K562 (cell line): ENCODE results near the gene PPIF. TPM values are rescaled to one million over a fixed set of nuclear protein-coding genes. Genes with fewer than 3 reads are reported as not detected.

Experiments used
- ARNT ChIP-seq, 2 experiments: fragments of 450-650 bp; IDR thresholded peaks; 2 replicates each; pipeline ENCODE4 v1.6.1; 2016; ENCODE audit warnings: mild to moderate bottlenecking in 1 of 2
- CBX8 ChIP-seq: fragments of 200-600 bp; sonication (generic); IDR thresholded peaks from 2 replicates; pipeline ENCODE4 v1.6.1; 2012; ENCODE audit warnings: borderline replicate concordance, mixed run types, low read depth, mild to moderate bottlenecking, moderate library complexity, mixed read lengths, low read length, control low read depth, inconsistent platforms; ENCODE audit not compliant: poor library complexity, severe bottlenecking; ENCODE audit errors: extremely low read depth
- DACH1 ChIP-seq: fragments of 450-650 bp; IDR thresholded peaks from 2 replicates; pipeline ENCODE4 v1.6.1; 2018; ENCODE audit not compliant: partially characterized antibody
- FOSL1 ChIP-seq: fragments of 200-800 bp; sonication (Bioruptor generic); conservative IDR thresholded peaks from 2 replicates; pipeline ENCODE4 v1.6.1; 2016; ENCODE audit warnings: missing genetic modification characterization, missing compliant biosample characterization
- JUN ChIP-seq, 2 experiments: sonication (generic) in 1 of 2; formaldehyde crosslinking in 1 of 2; IDR thresholded peaks; 2 replicates each; pipeline versions ENCODE4 v1.6.1 to v1.8.0; 2012 to 2022; ENCODE audit warnings: borderline replicate concordance in 2 of 2, mild to moderate bottlenecking in 2 of 2, improper control_type of control experiment in 1 of 2, low read depth in 1 of 2, low read length in 1 of 2, missing genetic modification reagents in 1 of 2
- MEF2A ChIP-seq: IDR thresholded peaks from 2 replicates; pipeline ENCODE4 v1.6.1; 2011; ENCODE audit warnings: low read depth, mild to moderate bottlenecking, low read length, moderate library complexity; ENCODE audit not compliant: control insufficient read depth
- MEF2D ChIP-seq: conservative IDR thresholded peaks from 2 replicates; pipeline ENCODE4 v1.6.1; 2016; ENCODE audit warnings: low read depth, missing genetic modification characterization, missing compliant biosample characterization
- NFATC3 ChIP-seq: fragments of 450-650 bp; IDR thresholded peaks from 2 replicates; pipeline ENCODE4 v1.6.1; 2017; ENCODE audit warnings: mild to moderate bottlenecking
- OTX1 ChIP-seq: fragments of 450-650 bp; formaldehyde crosslinking; IDR thresholded peaks from 2 replicates; pipeline ENCODE4 v1.4.0; 2022; ENCODE audit warnings: mild to moderate bottlenecking
- SMAD4 ChIP-seq: fragments of 250-450 bp; sonication (Bioruptor Pico); conservative IDR thresholded peaks from 2 replicates; pipeline ENCODE4 v1.8.0; 2021; ENCODE audit warnings: inconsistent platforms, mild to moderate bottlenecking, moderate library complexity
- ZBTB40 ChIP-seq, 2 experiments: fragments of 450-650 bp in 1 of 2; sonication (generic) in 1 of 2; formaldehyde crosslinking in 1 of 2; IDR thresholded peaks; 2 replicates each; pipeline versions ENCODE4 v1.7.1 to v1.9.0; 2016 to 2022; ENCODE audit warnings: inconsistent platforms in 1 of 2, mild to moderate bottlenecking in 1 of 2, missing genetic modification reagents in 1 of 2
- ZFP1 ChIP-seq: fragments of 450-650 bp; formaldehyde crosslinking; IDR thresholded peaks from 2 replicates; pipeline ENCODE4 v1.4.0; 2020; ENCODE audit warnings: mild to moderate bottlenecking, mixed read lengths
- ZNF707 ChIP-seq: fragments of 250-450 bp; sonication (Bioruptor Pico); conservative IDR thresholded peaks from 2 replicates; pipeline ENCODE4 v1.8.0; 2022; ENCODE audit warnings: inconsistent platforms, mild to moderate bottlenecking, moderate library complexity
- polyA plus RNA-seq, 8 experiments: library from polyadenylated mRNA; depleted of rRNA in 4 of 8; stranded (reverse) in 5 of 8; unstranded in 3 of 8; fragments of >200 nt; fragmentation: Nextera tagmentation in 2 of 8; fragmentation: Illumina TruSeq in 1 of 8; extraction: Ambion mirVana in 2 of 8; extraction: Trizol in 1 of 8; gene quantifications; 2 replicates each; pipeline versions ENCODE4 v1.2.1 to v1.2.3, GENCODE V29; 2011 to 2014; ENCODE audit warnings: inconsistent platforms in 1 of 8, missing spikeins in 1 of 8
- total RNA-seq, 7 experiments: library from RNA; depleted of rRNA in 6 of 7; stranded (reverse); fragments of >200 nt in 6 of 7; fragmentation: Illumina TruSeq in 2 of 7; extraction: Trizol in 2 of 7; gene quantifications; 2 replicates each; pipeline versions ENCODE4 v1.2.1 to v1.2.3, GENCODE V29; 2011 to 2021; ENCODE audit warnings: low replicate concordance in 1 of 7

The PPIF gene
- total and polyA plus RNA-seq, 9 of the 15 experiments (the other 6 are each of a cell fraction or from before 2014, with no cell fraction given) = 40.9 to 287 (median 117) TPM

GRCh38 chr10:79333513-79333912 lies 13.8 kb upstream of the PPIF start (continued):
- TF ChIP-seq ZBTB40 (IDR thresholded peaks at IDR 0.05) (no peak), ZBTB40 (CRISPR knock-in tag; IDR thresholded peaks at IDR 0.05) (no peak), NFATC3 (peak; percentile 34; the same call in 1 of the 2 replicates), MEF2D (tag) (peak; percentile 91), FOSL1 (peak; percentile 94), DACH1 (no peak), ARNT (IDR thresholded peaks at IDR 0.05) (no peak), OTX1 (CRISPR knock-in tag) (no peak), SMAD4 (CRISPR knock-in tag) (no peak), ZFP1 (CRISPR knock-in tag) (peak; percentile 84), MEF2A (peak; percentile 79; the same call in 1 of the 2 replicates), CBX8 (no peak), JUN (IDR thresholded peaks at IDR 0.05; ENCODE audit: borderline replicate concordance, low read depth, low read length) (0 out of 2 replicates have a peak, but pooled peaks have one; percentile 29), JUN (CRISPR knock-in tag; IDR thresholded peaks at IDR 0.05; ENCODE audit: borderline replicate concordance) (no peak), ZNF707 (no peak)
- TF ChIP-seq, all 486 proteins: peak for 8
